HepG2 (cell line): Measurements from ENCODE around the gene CKS2. TPM values are rescaled to one million over a fixed set of nuclear protein-coding genes. Genes with fewer than 3 reads are reported as not detected.

ENCODE experiments used
- ATF4 ChIP-seq, 2 experiments: fragments of 450-650 bp in 1 of 2; sonication (generic) in 1 of 2; formaldehyde crosslinking; IDR thresholded peaks; 2 replicates each; pipeline versions ENCODE4 v1.5.0 to v1.8.0; 2020 to 2022; ENCODE audit warnings: mild to moderate bottlenecking in 1 of 2, missing genetic modification reagents in 1 of 2
- CENPX ChIP-seq: sonication (generic); formaldehyde crosslinking; IDR thresholded peaks from 2 replicates; pipeline ENCODE4 v1.9.0; 2021; ENCODE audit warnings: mild to moderate bottlenecking, missing genetic modification reagents, moderate library complexity
- FUBP1 ChIP-seq: sonication (generic); formaldehyde crosslinking; IDR thresholded peaks from 2 replicates; pipeline ENCODE4 v1.5.1; 2020; ENCODE audit warnings: missing genetic modification reagents, mild to moderate bottlenecking, borderline replicate concordance
- NBN ChIP-seq: fragments of 450-650 bp; conservative IDR thresholded peaks from 2 replicates; pipeline ENCODE4 v1.6.1; 2017
- SATB2 ChIP-seq: sonication (generic); formaldehyde crosslinking; IDR thresholded peaks from 2 replicates; pipeline ENCODE4 v1.5.0; 2020; ENCODE audit warnings: missing genetic modification reagents
- SCMH1 ChIP-seq: sonication (generic); formaldehyde crosslinking; IDR thresholded peaks from 2 replicates; pipeline ENCODE4 v1.9.0; 2021; ENCODE audit warnings: missing genetic modification reagents, mild to moderate bottlenecking, borderline replicate concordance
- SMARCC2 ChIP-seq: fragments of 450-650 bp; IDR thresholded peaks from 2 replicates; pipeline ENCODE4 v1.6.1; 2017; ENCODE audit warnings: antibody characterized with exemption, mild to moderate bottlenecking
- SPEN ChIP-seq: sonication (generic); formaldehyde crosslinking; IDR thresholded peaks from 2 replicates; pipeline ENCODE4 v1.5.1; 2020; ENCODE audit warnings: low read depth, mild to moderate bottlenecking, missing genetic modification reagents
- U2AF1 ChIP-seq: fragments of 200-400 bp; formaldehyde crosslinking; optimal IDR thresholded peaks from 2 replicates; pipeline ENCODE3; 2017; ENCODE audit warnings: mild to moderate bottlenecking, low read depth, low read length
- ZNF142 ChIP-seq: sonication (generic); formaldehyde crosslinking; IDR thresholded peaks from 2 replicates; pipeline ENCODE4 v1.4.0; 2020; ENCODE audit warnings: missing genetic modification reagents
- ZNF563 ChIP-seq: sonication (generic); formaldehyde crosslinking; IDR thresholded peaks from 2 replicates; pipeline ENCODE4 v1.8.0; 2022; ENCODE audit warnings: mild to moderate bottlenecking, moderate library complexity, missing genetic modification reagents
- ZUFSP ChIP-seq: sonication (generic); formaldehyde crosslinking; IDR thresholded peaks from 2 replicates; pipeline ENCODE4 v1.9.0; 2021; ENCODE audit warnings: missing genetic modification reagents, mild to moderate bottlenecking, borderline replicate concordance
- polyA plus RNA-seq, 8 experiments: library from polyadenylated mRNA; depleted of rRNA in 3 of 8; stranded (reverse) in 7 of 8; unstranded in 1 of 8; fragments of >200 nt; fragmentation: Illumina TruSeq in 4 of 8; extraction: Trizol in 4 of 8; gene quantifications; 2 replicates each; pipeline versions ENCODE4 v1.2.1 to v1.2.3, GENCODE V29; 2011 to 2016; ENCODE audit warnings: low read depth in 4 of 8, missing spikeins in 1 of 8, mixed read lengths in 1 of 8; ENCODE audit not compliant: insufficient read depth in 1 of 8
- total RNA-seq, 5 experiments: library from RNA; depleted of rRNA; stranded (reverse); fragments of >200 nt; fragmentation: Illumina TruSeq; extraction: Trizol; gene quantifications; 2 replicates each; pipeline ENCODE4 v1.2.3, GENCODE V29; 2016; ENCODE audit warnings: low read depth in 1 of 5

CKS2 gene
- total and polyA plus RNA-seq, 2 of the 13 experiments (the other 11 are each of a cell fraction or from before 2014, with no cell fraction given): 251 to 317 TPM

- TF ChIP-seq CENPX (CRISPR knock-in tag) (no peak), ZNF142 (no peak), SPEN (CRISPR knock-in tag) (peak; percentile 76), FUBP1 (CRISPR knock-in tag) (no peak), U2AF1 (no peak), SCMH1 (CRISPR knock-in tag) (no peak), SMARCC2 (no peak), NBN (no peak), ZNF563 (no peak), ZUFSP (CRISPR knock-in tag) (no peak), SATB2 (no peak), ATF4 (CRISPR knock-in tag; IDR thresholded peaks at IDR 0.05) (peak in 1 of 2 experiments; percentile 39; a peak in 1 of 4 replicates)
These were observed 46.6 kb downstream of the CKS2 start (continued) for GRCh38 chr9:89357331-89358197.
